Amniotic epithelial cell (primary cell): ENCODE results near the gene ABCA2.

Experiments
- DNase-seq: peaks from one replicate; pipeline ENCODE4 v3.0.0-alpha.2; 2010; ENCODE audit warnings: low read depth

Gene ABCA2

GRCh38 chr9:137030538-137031527, 2.8 kb upstream of the ABCA2 start:
- peak; percentile 53 for DNase-seq

GRCh38 chr9:137030006-137030405, 2.0 kb upstream of the ABCA2 start:
- DNase-seq, result no peak

- peak; percentile 38 for DNase-seq
Observed at GRCh38 chr9:137029058-137029936, 1.3 kb upstream of the ABCA2 start.

GRCh38 chr9:137028263-137029057, 423 bp upstream of the ABCA2 start:
- DNase-seq, result no peak

GRCh38 chr9:137026828-137027227, 1.2 kb downstream of the ABCA2 start:
- no peak for DNase-seq

GRCh38 chr9:137026384-137026783, 1.7 kb downstream of the ABCA2 start:
- no peak for DNase-seq

- DNase-seq, result peak; percentile 31
Observed at GRCh38 chr9:137025517-137025966, 2.5 kb downstream of the ABCA2 start.

- no peak for DNase-seq
Observed at GRCh38 chr9:137023583-137023991, 4.5 kb downstream of the ABCA2 start.

- no peak for DNase-seq
Observed at GRCh38 chr9:137023157-137023556, 4.9 kb downstream of the ABCA2 start.

- DNase-seq, result no peak
Observed at GRCh38 chr9:137022662-137023008, 5.4 kb downstream of the ABCA2 start.

GRCh38 chr9:137021979-137022661, 5.9 kb downstream of the ABCA2 start:
- peak; percentile 62 for DNase-seq

- no peak for DNase-seq
Observed at GRCh38 chr9:137021568-137021978, 6.5 kb downstream of the ABCA2 start.

GRCh38 chr9:137020771-137021567, 7.1 kb downstream of the ABCA2 start:
- DNase-seq, result no peak

- DNase-seq, result no peak
Observed at GRCh38 chr9:137019891-137020683, 8.0 kb downstream of the ABCA2 start.

- no peak for DNase-seq
Observed at GRCh38 chr9:137018761-137019559, 9.1 kb downstream of the ABCA2 start.

- no peak for DNase-seq
Observed at GRCh38 chr9:137017791-137018497, 10.1 kb downstream of the ABCA2 start.

GRCh38 chr9:137017071-137017470, 11.0 kb downstream of the ABCA2 start:
- no peak for DNase-seq

- no peak for DNase-seq
Observed at GRCh38 chr9:137016436-137016835, 11.6 kb downstream of the ABCA2 start.
